Amniotic epithelial cell (primary cell): Measurements from ENCODE around the gene RFC4.
A peak's percentile ranks its signal among the peaks of the same experiment; 100 is the strongest.

Source experiments
- DNase-seq: peaks from one replicate; pipeline ENCODE4 v3.0.0-alpha.2; 2010; ENCODE audit warnings: low read depth

RFC4 gene

DNA sequence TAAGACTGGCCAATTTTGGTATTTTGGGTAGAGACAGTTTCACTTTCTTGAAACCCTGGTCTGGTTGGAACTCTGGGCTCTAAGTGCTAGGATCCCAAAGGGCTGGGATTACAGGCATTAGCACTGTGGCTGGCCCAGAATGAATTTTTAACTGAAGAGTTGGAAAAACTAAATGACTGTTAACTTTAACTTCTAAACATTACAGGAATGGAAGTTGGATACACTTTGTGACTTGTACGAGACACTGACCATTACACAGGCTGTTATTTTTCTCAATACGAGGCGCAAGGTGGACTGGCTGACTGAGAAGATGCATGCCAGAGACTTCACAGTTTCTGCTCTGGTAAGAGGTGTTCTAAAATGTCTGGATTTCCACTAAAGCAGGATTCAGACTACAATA, 19.4 kb downstream of the RFC4 start:
- DNase-seq = no peak

DNA sequence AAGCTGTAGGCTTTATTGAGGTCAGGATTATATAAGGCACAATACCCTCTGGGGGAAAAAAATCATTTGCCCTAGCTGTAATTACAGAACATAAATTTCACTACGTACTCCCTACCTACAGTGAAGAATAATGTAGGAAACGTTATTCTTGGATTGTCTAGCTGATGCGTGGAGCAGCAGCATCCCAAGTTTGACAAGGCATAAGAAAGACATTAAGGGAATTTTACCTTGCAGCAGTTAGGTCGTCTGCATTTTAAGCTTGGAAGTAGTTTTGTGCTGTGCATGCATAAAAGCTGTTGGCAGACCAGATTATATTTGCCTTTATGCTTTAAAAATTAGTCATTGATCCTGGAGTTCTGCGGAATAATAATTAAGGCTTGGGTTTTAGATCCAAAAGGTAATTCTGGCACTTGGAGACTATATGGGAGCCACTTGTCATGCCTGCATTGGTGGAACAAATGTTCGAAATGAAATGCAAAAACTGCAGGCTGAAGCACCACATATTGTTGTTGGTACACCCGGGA, 20.7 kb downstream of the RFC4 start:
- no peak for DNase-seq

DNA sequence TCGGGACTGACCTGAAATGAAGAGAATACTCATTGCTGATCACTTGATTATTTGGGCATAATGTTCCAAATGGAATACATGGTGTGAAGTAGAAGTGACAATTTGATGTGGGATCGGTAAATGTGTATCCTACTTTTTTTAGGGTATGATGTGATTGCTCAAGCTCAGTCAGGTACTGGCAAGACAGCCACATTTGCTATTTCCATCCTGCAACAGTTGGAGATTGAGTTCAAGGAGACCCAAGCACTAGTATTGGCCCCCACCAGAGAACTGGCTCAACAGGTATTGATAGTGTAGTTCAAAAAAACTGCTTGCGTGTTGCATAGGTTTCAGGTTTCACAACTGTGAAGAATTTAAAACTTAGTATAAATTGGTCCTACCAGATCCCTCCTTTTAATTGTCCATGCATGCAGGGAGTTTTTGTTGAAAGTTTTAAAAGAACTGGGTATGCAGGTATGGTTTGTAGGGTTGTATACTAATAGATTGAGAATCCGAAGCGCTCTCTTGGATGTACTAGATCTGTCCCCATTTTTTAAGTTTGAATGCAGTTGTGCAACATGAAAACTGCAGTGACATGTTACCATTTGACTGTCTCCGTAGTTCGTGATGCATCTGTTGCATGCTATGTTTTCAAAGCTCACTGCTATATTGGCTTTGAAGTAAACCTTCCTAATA, 21.3 kb downstream of the RFC4 start:
- no peak for DNase-seq

DNA sequence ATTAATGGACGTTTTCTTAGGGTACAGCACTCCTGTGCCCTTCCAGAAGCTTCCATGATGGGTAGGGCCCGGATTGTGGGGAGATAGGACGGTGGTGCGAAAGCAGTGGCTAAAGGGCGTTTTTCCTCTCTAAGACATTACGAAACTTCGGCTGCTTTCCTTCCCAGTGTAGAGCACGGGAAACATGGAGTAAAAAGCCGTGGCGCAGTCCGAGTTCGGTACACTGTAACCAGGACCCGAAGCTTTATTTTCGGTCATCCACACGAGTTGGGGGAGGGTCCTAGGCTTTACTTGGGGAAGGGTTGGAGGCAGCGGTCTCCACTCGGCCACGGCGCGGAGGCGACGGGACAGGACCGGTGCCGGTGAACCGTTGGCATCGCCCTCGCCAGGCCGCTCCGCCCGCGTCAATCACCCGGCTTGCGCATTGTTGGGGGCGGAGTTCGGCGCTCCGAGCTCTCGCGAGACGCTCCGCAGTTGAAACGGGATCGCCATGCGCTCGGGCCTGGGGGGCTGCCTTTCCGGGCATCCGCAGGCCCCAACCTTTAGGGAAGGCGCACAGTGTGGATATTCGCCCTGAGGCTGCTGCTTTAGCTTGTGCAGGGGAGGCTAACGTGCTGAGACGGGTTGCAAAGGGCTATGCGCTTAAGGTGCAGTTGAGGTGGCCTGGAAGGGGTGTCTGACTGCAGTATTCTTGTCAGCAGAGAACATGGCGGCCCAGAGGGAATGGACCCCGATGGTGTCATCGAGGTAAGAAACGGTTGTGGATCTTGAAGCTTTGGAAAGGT, 22.4 kb downstream of the RFC4 start:
- DNase-seq = peak; percentile 65

DNA sequence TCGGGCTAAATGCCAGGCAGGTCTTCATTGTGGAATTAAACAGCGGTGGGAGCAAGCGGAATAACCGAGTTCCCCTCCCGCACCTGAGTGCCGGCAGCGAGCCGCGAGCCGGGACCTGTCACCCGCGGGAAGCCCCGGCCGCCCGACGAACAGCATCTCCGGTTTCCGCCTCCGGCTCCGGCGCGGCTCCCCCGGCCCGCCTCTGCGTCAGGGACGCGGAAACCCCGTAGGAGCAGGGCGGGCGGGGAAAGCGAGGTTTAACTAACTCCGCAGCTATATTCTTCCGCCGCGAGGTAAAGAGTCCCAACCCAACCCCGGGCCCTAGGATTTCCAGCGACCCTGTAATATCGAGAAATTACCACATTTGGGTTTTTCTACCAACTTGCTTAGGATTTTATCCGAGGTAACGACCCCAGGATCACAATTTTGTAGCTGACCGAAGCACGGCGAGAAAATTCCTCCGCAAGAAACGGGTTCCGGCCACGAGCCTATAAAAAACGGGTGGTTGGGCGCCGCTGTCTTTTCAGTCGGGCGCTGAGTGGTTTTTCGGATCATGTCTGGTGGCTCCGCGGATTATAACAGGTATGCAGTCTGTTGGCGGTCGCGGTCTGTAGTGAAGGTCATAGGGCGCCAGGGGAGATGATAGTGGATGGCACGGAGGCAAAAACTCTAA, 23.1 kb downstream of the RFC4 start, which contains the start of gene EIF4A2:
TSS of gene EIF4A2 (plus strand) at position 520 of the 673 bp plus-strand sequence. CDS start at position 554, 34 bp downstream.
- peak; percentile 82 for DNase-seq

DNA sequence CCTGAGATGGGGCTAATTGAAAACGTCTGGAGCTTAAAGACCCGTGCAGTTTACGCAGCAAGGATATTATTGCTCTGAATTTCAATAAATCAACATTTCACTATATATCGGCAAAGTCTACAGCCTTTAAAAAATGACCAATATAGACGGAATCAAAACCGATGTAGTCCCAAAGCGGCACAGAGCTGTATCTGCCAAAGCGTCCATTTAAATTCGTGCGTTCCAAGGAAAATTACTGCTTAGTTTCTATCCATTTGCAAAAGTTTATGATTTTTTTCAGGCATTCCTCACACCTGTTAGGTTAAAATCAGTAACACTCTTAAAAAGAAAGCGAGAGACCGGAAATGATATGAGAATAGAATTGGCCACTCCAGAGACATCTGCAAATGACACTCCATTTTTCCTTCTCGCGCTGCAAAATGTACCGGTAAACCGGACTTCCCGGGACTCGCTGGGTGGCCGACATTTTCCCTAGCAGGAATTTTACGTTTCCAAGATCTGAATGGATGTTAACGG, 23.7 kb downstream of the RFC4 start:
- no peak for DNase-seq

DNA sequence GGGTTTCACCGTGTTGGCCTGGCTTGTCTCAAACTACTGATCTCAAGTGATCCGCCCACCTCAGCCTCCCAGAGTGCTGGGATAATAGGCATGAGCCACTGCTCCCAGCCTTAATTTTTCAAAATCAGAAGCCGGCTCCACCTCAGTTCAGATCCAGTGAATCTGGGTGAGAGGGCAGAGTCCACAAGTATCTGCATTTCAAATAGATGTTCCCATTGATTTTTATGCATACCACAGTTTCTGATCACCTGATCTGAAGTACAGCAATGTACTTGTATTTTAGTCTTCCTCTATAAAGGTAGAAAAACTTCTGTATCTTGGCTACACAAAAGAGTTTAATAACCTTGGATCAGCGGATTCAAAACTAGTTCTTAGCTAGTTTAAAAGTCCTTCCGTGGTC, 27.1 kb downstream of the RFC4 start:
- DNase-seq = no peak

DNA sequence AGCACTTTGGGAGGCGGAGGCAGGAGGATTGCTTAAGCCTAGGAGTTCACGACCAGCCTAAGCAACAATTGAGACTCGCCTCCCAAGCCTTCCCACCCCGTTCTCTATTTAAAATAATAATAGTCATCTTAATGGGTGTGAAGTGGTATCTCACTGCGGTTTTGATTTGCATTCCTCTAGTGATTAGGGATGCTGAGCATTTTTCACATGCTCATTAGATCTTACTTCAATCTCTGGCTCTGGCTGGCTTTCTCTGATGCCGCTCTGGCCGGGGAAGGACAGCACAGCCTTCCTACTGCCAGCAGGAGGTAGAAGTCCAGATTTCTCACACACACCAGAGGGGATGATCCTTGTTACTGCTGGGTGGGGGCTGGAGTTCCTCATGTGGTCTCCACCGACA, 30.3 kb downstream of the RFC4 start:
- no peak for DNase-seq

DNA sequence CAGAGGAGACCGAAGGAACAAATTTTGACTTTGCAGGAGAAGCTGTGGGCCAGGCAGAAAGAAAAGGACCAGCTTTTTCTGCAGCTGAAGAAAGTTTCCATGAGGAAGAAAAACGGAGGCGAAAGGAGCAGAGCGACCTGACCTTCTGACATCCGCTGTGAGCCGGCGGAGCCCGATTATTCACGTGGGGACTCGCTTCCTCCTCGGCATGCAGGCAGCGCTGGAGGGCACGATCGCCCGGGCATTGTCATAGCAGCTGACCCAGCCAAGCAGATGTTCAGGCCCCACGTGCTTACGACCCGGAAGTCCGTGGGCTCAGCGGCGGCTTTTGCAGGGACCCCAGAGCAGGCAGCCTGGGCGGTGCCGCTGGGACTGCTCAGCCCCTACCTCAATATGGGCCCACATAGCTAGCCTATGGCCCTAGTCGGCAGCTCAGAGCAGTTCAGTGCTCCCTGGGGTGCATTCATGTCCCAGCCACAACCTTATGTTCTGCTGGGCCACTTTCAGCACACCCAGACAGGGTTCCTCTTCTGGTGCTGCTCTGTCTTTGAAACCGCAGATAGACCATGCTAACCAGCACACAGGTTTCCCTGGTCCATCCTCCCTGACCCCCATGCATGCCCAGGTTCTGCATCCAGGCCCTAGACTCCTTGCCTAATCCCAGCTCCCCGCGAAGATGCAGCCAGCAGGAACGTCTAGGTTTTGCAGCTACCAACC, 33.4 kb downstream of the RFC4 start:
- no peak for DNase-seq

DNA sequence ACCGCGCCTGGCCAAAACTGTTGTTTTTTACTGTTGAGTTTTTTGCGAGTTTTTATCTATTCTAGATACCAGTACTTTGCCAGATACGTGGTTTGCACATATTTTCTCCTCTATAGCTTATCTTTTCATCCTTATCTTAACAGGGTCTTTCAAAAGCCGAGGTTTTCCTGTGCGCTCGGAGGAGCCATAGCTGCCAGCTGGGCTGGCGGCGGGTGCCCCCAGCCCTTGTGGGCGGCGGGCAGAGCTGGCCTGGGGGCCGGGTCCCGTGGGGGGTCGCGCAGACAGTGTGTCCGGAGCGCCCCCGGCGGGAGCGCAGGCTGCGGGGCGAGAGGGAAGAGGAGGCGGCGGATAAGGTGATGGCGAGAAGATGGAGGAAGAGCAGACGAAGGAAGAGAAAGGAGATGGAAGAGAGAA, 34.0 kb downstream of the RFC4 start:
- DNase-seq = peak; percentile 58

DNA sequence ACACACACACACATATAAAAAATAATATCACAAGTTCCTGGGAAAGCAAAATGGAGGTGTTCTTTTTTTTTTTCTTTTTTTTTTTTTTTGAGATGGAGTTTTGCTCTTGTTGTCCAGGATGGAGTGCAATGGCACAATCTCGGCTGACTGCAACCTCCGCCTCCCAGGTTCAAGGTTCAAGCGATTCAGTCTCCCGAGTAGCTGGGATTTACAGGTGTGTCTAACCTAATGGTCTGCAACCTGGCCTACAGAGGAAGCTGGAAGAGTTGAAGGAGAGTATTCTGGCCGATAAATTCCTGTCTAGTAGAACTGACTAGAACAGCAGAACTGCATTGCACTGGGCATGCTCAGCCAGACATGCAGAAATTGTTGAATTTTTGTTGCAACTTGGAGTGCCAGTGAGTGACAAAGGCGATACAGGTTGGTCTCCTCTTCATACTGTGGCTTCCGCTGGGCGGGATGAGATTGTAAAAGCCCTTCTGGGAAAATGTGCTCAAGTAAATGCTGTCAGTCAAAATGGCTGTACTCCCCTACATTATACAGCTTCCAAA, 45.3 kb downstream of the RFC4 start:
- DNase-seq = no peak

DNA sequence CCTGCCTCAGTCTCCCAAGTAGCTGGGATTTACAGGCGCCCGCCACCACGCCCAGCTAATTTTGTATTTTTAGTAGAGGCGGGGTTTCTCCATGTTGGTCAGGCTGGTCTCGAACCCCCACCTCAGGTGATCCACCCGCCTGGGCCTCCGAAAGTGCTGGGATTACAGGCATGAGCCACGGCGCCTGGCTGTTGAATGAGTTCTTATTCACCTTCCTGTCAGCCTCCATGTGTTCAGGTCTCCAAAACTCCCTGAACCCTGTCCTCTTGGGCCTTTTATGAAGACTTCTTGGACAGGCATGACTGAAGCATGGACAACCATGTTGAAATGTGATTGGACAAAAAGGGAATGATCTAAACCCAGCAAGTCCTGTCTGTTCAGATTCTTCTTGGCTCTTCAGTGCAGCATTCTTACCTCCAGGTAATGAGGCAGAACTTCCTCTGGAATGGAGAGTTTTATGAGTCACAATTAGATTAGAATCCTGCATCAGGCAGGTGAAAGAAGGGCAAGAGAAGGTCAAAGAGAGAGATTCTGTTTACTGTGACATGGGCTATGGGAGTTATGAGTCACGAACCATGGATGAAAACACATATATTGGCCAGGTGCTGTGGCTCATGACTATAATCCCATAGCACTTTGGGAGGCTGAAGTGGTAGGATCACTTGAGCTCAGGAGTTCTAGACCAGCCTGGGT, 46.0 kb downstream of the RFC4 start:
- no peak for DNase-seq

DNA sequence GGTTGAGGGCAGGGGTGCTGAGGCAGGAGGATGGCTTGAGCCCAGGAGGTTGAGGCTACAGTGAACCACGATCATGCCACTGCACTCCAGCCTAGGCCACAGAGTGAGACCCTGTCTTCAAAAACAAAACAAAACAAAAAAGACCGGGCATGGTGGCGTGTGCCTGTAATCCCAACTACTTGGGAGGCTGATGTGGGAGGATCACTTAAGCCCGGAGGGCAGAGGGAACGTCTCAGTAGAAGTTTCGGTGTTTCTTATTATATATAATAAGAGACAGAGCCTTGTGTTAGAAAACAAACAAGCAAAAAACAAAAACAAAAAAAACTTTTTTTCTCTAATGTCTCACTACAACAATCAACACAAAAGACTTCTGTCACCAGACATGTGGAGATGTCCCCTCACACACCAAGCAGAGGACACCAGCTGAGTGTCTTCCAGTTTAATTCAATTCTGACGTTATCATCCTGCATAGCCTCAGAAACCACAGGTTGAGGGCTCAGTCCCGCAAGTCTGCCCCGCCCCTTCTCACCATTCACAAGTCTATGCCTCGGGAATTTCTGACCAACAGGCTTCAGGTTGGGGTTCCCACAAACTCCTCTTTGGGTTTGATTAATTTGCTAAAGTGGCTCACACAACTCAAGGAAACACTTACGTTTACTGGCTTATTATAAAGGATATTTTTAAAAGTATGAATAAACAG, 46.9 kb downstream of the RFC4 start:
- no peak for DNase-seq

DNA sequence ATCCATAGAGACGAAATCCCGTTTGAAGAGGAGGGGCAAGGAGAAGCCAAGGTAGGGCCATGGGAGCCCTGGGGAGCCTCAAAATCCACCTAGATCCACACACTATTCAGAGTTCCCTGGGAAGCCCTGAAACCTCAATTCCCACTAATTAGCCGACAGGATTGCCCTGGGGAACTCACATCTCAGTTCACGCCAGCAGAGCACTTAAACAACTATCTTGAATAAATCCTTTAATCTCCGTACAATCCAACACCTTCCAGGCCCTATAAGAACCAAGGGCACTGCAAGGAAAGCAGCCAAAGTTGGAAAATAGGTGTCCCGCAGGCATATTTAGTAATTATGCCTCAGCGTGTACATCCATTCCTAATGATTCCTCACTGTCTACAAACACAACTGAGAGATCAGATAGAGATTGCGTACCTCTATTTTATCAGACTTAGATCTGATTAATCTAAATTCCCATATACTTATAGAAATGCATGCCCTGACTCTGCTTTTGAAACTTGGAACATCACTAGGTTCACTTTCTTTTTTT, 48.5 kb downstream of the RFC4 start:
- no peak for DNase-seq

DNA sequence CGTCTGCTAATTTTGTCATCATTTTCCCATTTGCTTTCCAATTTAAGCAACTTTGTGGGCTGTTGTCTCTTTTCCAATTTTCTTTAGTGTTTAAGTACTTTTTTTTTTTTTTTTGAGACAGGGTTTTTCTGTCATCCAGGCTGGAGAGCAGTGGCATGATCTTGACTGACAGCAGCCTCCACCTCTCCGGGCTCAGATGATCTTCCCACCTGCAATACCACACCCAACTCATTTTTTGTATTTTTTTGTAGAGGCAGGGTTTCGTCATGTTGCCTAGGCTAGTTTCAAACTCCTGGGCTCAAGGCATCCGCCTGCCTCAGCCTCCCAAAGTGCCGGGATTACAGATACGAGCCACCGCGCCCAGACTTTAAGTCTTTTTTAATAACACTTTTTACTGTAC, 49.1 kb downstream of the RFC4 start:
- no peak for DNase-seq

DNA sequence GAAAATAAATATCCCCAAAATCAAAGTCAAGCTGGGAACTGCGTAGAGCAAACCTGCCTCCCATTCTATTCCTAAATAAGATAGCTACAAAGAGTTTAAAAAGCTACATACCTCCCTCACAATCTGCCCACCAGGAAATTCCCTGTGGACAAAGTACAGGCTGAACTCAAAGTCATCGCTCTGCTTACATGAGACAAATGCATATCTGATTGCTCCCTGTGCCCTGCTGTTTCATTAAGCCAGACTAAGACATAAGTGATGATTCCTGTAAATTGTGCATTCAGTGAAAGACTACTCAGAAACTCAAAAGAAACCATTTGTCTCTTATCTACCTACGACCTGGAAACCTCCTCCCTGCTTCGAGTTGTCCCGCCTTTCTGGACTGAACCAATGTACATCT, 51.4 kb downstream of the RFC4 start:
- DNase-seq = no peak

DNA sequence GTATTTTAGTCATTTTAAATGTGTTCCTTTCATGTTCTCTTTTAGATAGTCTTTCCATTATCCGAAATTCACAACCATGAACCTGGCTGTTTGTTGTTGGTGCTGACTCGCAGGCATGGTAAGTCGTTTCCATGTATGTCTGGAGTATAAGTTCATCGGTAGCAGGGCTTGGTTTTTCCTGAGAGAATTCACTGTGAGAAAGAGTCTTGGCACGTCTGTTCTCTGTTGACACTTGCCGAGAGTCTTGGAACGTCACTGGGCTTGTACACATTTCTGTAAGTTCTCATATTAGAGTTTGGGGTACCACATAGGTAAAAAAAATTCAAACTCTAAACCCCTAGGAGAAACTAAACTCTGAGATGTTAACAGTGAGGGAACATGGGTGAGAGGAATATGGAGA, 52.3 kb downstream of the RFC4 start:
- no peak for DNase-seq

DNA sequence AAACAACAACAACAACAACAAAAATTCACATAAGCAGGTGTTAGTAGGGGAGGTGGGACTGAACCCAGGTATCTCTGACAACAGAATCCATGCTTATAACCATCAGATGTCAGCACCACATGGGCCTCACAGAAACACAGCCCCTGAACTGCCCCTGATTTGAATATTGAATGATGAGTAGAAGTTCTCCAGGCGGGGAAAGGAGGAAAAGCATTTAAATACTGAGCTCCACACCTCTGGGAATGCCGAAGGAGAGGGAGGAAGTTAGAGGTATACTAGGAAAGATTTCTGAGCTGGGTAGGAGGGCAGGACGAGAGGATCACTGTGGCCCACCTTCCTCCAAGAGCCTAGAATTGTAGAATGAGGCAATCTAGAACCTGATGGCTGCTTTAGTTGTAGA, 54.8 kb downstream of the RFC4 start:
- DNase-seq = no peak

DNA sequence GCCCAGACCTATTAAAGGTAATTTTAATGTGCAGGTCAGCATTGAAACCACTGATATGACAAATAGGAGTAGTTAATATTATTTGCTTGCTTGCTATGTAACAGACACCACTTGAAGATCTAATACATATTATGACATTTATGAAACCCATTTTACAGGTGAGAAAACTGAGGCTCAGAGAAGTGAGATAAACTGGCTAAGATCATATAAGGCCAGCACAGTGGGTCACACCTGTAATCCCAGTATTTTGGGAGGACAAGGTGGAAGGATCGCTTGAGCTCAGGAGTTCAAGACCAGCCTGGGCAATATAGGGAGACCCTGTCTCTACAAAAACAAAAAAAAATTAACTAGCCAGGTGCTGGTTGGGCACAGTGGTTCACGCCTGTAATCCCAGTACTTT, 56.0 kb downstream of the RFC4 start:
- DNase-seq = no peak

DNA sequence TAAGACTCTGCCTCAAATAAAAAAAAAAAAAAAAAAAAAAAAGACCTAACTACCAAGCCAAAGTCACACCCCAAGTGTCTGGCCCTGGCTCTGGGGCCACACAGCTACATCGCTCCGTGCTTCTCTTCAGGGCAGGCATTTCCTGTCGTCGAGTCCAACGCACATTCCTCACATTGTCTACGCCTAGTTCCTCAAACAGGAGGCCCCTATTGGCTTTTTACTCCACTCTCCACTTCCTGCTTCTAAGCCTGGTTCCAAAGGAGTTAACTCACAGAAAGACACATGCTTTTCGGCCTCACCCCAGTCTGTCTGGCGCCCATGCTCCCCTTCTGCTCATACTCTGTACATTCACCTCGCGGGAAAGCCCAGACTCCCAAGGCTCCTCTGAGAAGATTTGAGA, 60.3 kb downstream of the RFC4 start:
- peak; percentile 82 for DNase-seq
